Pulmonary artery endothelial cell (primary cell): ENCODE results near the gene CBX6. TPM values are rescaled to one million over a fixed set of nuclear protein-coding genes. Genes with fewer than 3 reads are reported as not detected.

ENCODE experiments used
- DNase-seq: peaks from one replicate; pipeline ENCODE4 v3.0.0-alpha.2; 2011; ENCODE audit warnings: low read depth, low spot score
- total RNA-seq: library from RNA; depleted of rRNA; stranded (reverse); fragments of >200 nt; gene quantifications from 2 replicates; pipeline ENCODE4 v1.2.3, GENCODE V29; 2014

Gene CBX6
- total RNA-seq, 1 donor from 2014 or later, result 46.1 TPM

- DNase-seq, result no peak
Observed at GRCh38 chr22:38823076-38823475, 48.9 kb downstream of the CBX6 start.

GRCh38 chr22:38820020-38820419, 52.0 kb downstream of the CBX6 start:
- no peak for DNase-seq

GRCh38 chr22:38819387-38819940, 52.6 kb downstream of the CBX6 start:
- DNase-seq, result no peak

GRCh38 chr22:38817196-38817595, 54.8 kb downstream of the CBX6 start:
- DNase-seq, result no peak

GRCh38 chr22:38815842-38816241, 56.2 kb downstream of the CBX6 start:
- DNase-seq, result no peak

Other genes starting within 250 kb of the CBX6 start
- gene FAM227A, start 215.8 kb downstream of the CBX6 start, total RNA-seq, result 0.46 and 0.71 TPM in 2 replicates
- 25.2 and 28.0 TPM in 2 replicates for gene CBY1, start 215.6 kb downstream of the CBX6 start, total RNA-seq
- 98.5 and 102 TPM in 2 replicates for gene TOMM22, start 190.3 kb downstream of the CBX6 start, total RNA-seq
- 85.1 and 95.2 TPM in 2 replicates for gene JOSD1, start 171.3 kb downstream of the CBX6 start, total RNA-seq
- gene GTPBP1, start 166.3 kb downstream of the CBX6 start, total RNA-seq, result 26.4 and 33.3 TPM in 2 replicates
- 119 and 138 TPM in 2 replicates for gene SUN2, start 116.2 kb downstream of the CBX6 start, total RNA-seq
- 15.2 and 17.9 TPM in 2 replicates for gene DNAL4, start 78.1 kb downstream of the CBX6 start, total RNA-seq
- gene NPTXR, start 28.2 kb downstream of the CBX6 start, total RNA-seq, result 0.13 and 0.32 TPM in 2 replicates
- not detected in 2 replicates for gene APOBEC3A, start 85.4 kb upstream of the CBX6 start, total RNA-seq
- gene APOBEC3B, start 110.1 kb upstream of the CBX6 start, total RNA-seq, result 2.4 and 4.2 TPM in 2 replicates
- 6.6 and 7.8 TPM in 2 replicates for gene APOBEC3C, start 142.0 kb upstream of the CBX6 start, total RNA-seq
- 0.86 and 1.9 TPM in 2 replicates for gene APOBEC3D, start 148.9 kb upstream of the CBX6 start, total RNA-seq
- gene APOBEC3F, start 168.6 kb upstream of the CBX6 start, total RNA-seq, result 5.1 and 5.6 TPM in 2 replicates
- 4.6 and 9.5 TPM in 2 replicates for gene APOBEC3G, start 205.1 kb upstream of the CBX6 start, total RNA-seq
- 0.26 TPM in 1 of 2 replicates, not detected in the other for gene APOBEC3H, start 225.0 kb upstream of the CBX6 start, total RNA-seq